Measurements from ENCODE around the gene RNPEPL1. TPM values are rescaled to one million over a fixed set of nuclear protein-coding genes. Genes with fewer than 3 reads are reported as not detected.

RNPEPL1 gene
- total RNA-seq, 2 donors from 2014 or later, result 111 to 130 TPM

- no peak overlapping the region for H3K27ac Mint-ChIP-seq
- ATAC-seq, result no peak
These were observed 30.1 kb downstream of the RNPEPL1 start for GRCh38 chr2:240598311-240598911.

DNA sequence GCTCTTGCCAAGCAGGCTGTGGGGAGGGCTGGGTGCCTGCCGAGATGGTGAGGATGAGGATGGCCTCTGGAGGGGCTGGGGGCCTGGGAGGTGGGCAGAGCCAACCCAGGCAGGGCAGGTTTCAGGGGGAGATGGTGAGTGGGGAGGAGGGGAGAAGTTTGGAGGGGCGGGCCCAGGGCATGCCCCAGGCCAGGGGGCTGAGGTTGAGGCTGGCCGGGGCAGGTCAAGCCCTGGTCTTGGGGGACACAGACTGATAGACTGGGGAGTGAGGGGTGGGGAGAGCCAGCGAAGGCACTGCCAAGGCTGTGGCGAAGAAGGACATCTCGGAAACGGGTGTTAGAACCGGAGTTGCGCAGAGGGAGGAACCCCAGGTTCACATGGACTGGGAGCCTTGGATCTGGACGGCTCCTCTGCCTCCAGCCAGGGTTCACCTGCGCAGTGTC lies 30.9 kb downstream of the RNPEPL1 start:
- H3K27me3 Mint-ChIP-seq, result no peaks in the 10 kb centered on the region
- H3K4me1 Mint-ChIP-seq, result peaks cover 2% of the 10 kb centered on the region
- no peaks in the 10 kb centered on the region for H3K36me3 Mint-ChIP-seq (ENCODE audit: low read depth)
- no peaks in the 10 kb centered on the region for H3K9me3 ChIP-seq (ENCODE audit: control insufficient read depth, low read length, poor library complexity, severe bottlenecking)
- ATAC-seq (no peak), DNase-seq (peak in 1 of 3 donors; percentile 5)
- no peak overlapping the region for H3K27ac Mint-ChIP-seq
- no peak overlapping the region for H3K4me3 Mint-ChIP-seq

More at GRCh38 chr2:240598311-240598911, 30.1 kb downstream of the RNPEPL1 start:
- peak in 2 of 3 donors; percentile 6 to 8 for DNase-seq
- Mint-ChIP-seq H3K4me3 (no peak overlapping the region), H3K36me3 (ENCODE audit: low read depth) (no peaks in the 10 kb centered on the region), H3K4me1 (peaks cover 3% of the 10 kb centered on the region), H3K27me3 (no peaks in the 10 kb centered on the region)
- H3K9me3 ChIP-seq (ENCODE audit: control insufficient read depth, low read length, poor library complexity, severe bottlenecking), result no peaks in the 10 kb centered on the region

- no peak overlapping the region for H3K4me3 Mint-ChIP-seq
These were observed 32.2 kb downstream of the RNPEPL1 start for GRCh38 chr2:240600451-240600961.

GRCh38 chr2:240601061-240601830 lies 33.0 kb downstream of the RNPEPL1 start:
- H3K4me1 Mint-ChIP-seq, result peaks cover 2% of the 10 kb centered on the region
- no peaks in the 10 kb centered on the region for H3K9me3 ChIP-seq (ENCODE audit: control insufficient read depth, low read length, poor library complexity, severe bottlenecking)
- DNase-seq, result peak in 2 of 3 donors; percentile 6 to 10
- no peaks in the 10 kb centered on the region for H3K27me3 Mint-ChIP-seq
- H3K36me3 Mint-ChIP-seq (ENCODE audit: low read depth), result no peaks in the 10 kb centered on the region
- H3K27ac Mint-ChIP-seq, result no peak overlapping the region
- ATAC-seq, result no peak
- H3K4me3 Mint-ChIP-seq, result no peak overlapping the region

More at GRCh38 chr2:240600451-240600961, 32.2 kb downstream of the RNPEPL1 start:
- peak in 1 of 3 donors; percentile 3 for DNase-seq
- H3K27ac Mint-ChIP-seq, result no peak overlapping the region
- ATAC-seq, result no peak
- H3K9me3 ChIP-seq (ENCODE audit: control insufficient read depth, low read length, poor library complexity, severe bottlenecking), result no peaks in the 10 kb centered on the region
- peaks cover 2% of the 10 kb centered on the region for H3K4me1 Mint-ChIP-seq
- no peaks in the 10 kb centered on the region for H3K27me3 Mint-ChIP-seq
- H3K36me3 Mint-ChIP-seq (ENCODE audit: low read depth), result no peaks in the 10 kb centered on the region

DNA sequence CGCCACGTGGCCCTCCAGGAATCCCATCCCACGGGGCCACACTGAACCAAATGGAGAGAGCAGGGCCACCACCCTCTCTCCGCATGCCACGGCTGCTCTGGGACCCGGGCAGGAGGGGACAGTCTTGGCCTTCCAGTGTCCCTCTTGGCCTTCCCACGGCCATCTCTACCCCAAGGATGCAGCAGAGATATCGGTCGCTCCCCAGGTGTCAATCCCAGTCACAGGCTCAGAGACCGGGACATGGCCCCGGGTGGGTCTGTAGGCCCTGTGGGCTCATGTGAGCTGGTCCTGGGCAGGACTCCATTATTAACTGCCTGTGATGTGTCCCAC lies 33.5 kb downstream of the RNPEPL1 start:
- no peak for ATAC-seq
- Mint-ChIP-seq H3K27ac (no peak overlapping the region), H3K4me1 (peaks cover 2% of the 10 kb centered on the region), H3K27me3 (no peaks in the 10 kb centered on the region), H3K4me3 (no peak overlapping the region), H3K36me3 (ENCODE audit: low read depth) (no peaks in the 10 kb centered on the region)
- no peaks in the 10 kb centered on the region for H3K9me3 ChIP-seq (ENCODE audit: control insufficient read depth, low read length, poor library complexity, severe bottlenecking)
- DNase-seq, result peak in 1 of 3 donors; percentile 8

GRCh38 chr2:240602266-240603050 lies 34.2 kb downstream of the RNPEPL1 start:
- no peak for ATAC-seq
- H3K9me3 ChIP-seq (ENCODE audit: control insufficient read depth, low read length, poor library complexity, severe bottlenecking), result no peaks in the 10 kb centered on the region
- no peaks in the 10 kb centered on the region for H3K36me3 Mint-ChIP-seq (ENCODE audit: low read depth)
- no peaks in the 10 kb centered on the region for H3K27me3 Mint-ChIP-seq
- H3K4me1 Mint-ChIP-seq, result peaks cover 2% of the 10 kb centered on the region
- no peak overlapping the region for H3K27ac Mint-ChIP-seq
- no peak overlapping the region for H3K4me3 Mint-ChIP-seq
- peak in 1 of 3 donors; percentile 5 for DNase-seq

DNA sequence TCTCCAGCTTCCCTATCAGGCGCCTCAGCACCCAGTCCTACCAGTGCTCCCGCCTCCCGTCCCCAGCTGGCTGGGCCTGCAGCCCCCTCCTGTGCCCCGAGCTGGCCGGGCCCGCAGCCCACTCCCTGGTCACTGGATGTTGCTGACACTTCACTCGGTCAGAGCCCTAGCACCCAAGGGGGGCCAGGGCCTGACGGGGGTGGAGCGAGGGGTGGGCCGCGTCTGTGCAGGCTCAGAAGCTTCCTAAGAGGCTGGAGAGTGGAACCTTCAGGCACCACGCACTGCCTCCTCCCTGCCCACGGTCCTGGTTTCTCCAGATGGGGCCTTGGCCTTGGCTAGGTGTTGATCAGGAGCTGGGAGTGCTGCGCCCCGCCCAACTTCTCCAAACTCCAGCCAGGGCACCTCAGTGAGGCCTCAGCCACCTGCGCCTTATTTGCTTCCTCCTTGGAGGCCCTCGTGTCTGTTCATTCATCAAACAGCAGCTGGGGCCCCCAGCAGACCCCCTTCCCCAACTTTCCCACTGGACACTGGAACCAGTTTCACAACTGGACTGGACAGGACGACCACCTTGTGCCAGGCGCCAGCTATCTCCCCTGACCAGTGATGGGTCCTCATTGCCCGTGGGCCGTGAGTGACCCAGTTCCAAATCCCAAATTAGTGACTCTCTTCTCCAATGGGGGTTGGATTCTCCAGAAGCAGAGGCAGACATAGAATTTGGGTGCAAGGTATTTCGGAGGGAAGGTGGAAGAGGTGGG lies 35.0 kb downstream of the RNPEPL1 start:
- Mint-ChIP-seq H3K4me1 (peaks cover 7% of the 10 kb centered on the region), H3K4me3 (no peak overlapping the region), H3K36me3 (ENCODE audit: low read depth) (no peaks in the 10 kb centered on the region), H3K27me3 (no peaks in the 10 kb centered on the region), H3K27ac (no peak overlapping the region)
- no peaks in the 10 kb centered on the region for H3K9me3 ChIP-seq (ENCODE audit: control insufficient read depth, low read length, poor library complexity, severe bottlenecking)
- ATAC-seq (no peak), DNase-seq (peak in 1 of 3 donors; percentile 5)

DNA sequence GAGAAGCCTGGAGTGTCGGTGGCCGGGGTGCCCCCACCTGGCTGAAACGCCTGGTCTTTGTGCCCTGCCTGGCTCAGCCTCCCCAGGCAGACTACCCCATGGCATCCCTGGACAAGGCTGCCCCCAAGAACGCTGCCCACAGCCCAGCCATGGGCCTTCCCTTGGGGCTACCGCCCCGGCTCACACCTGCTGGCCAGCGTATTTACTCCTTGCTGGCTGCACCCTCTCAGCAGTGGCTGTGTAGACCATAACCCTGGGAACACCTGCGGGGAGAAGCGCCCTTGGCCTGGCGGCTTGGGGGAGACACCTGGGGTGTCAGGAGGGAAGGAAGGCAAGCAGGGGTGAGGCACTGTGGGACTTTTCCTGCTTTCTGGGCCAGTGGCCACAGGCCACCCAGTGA lies 35.6 kb downstream of the RNPEPL1 start:
- Mint-ChIP-seq H3K4me3 (no peak overlapping the region), H3K4me1 (peaks cover 7% of the 10 kb centered on the region), H3K36me3 (ENCODE audit: low read depth) (no peaks in the 10 kb centered on the region), H3K27me3 (no peaks in the 10 kb centered on the region), H3K27ac (no peak overlapping the region)
- H3K9me3 ChIP-seq (ENCODE audit: control insufficient read depth, low read length, poor library complexity, severe bottlenecking), result no peaks in the 10 kb centered on the region
- peak in 1 of 3 donors; percentile 6 for DNase-seq
- ATAC-seq, result no peak

DNA sequence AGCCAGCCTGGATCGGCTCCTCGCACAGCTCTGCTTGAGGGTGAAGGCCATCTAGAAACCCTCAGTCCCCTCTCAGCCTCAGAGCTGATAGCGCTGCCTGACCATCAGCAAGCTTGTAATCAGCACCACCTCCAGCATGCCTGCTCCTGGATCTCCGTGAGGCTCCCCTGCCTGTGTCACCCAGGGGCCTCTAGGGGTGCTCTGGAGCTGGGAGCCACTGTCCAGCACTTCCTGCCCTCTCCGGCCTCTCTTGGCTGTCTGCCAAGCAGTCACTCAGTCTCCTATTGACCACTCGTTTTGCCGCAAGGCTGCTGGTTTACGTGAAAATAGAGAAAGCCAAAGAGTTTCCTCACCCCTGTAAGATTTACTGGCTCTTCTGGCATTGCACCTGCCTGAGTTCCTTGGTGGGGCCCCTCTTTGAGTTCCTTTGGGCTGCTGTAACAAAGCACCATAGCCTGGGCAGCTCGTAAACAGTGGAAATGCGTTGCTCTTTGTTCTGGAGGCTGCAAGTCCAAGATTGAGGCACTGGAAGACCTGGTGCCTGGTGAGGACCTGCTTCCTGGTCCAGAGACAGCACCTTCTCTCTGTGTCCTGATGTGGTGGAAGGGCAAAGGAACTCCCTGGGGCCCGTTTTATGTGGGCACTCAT lies 36.1 kb downstream of the RNPEPL1 start:
- Mint-ChIP-seq H3K4me3 (no peak overlapping the region), H3K4me1 (peaks cover 7% of the 10 kb centered on the region), H3K27me3 (no peaks in the 10 kb centered on the region), H3K27ac (no peak overlapping the region), H3K36me3 (ENCODE audit: low read depth) (no peaks in the 10 kb centered on the region)
- ATAC-seq, result no peak
- peak in 1 of 3 donors; percentile 5 for DNase-seq
- H3K9me3 ChIP-seq (ENCODE audit: control insufficient read depth, low read length, poor library complexity, severe bottlenecking), result no peaks in the 10 kb centered on the region

- H3K9me3 ChIP-seq (ENCODE audit: control insufficient read depth, low read length, poor library complexity, severe bottlenecking), result no peaks in the 10 kb centered on the region
- peaks cover 5% of the 10 kb centered on the region for H3K4me1 Mint-ChIP-seq
- H3K27ac Mint-ChIP-seq, result no peak overlapping the region
- H3K27me3 Mint-ChIP-seq, result no peaks in the 10 kb centered on the region
- H3K4me3 Mint-ChIP-seq, result no peak overlapping the region
- ATAC-seq (no peak), DNase-seq (peak in 1 of 3 donors; percentile 6)
- no peaks in the 10 kb centered on the region for H3K36me3 Mint-ChIP-seq (ENCODE audit: low read depth)
These were observed 36.8 kb downstream of the RNPEPL1 start for GRCh38 chr2:240604939-240605716.

DNA sequence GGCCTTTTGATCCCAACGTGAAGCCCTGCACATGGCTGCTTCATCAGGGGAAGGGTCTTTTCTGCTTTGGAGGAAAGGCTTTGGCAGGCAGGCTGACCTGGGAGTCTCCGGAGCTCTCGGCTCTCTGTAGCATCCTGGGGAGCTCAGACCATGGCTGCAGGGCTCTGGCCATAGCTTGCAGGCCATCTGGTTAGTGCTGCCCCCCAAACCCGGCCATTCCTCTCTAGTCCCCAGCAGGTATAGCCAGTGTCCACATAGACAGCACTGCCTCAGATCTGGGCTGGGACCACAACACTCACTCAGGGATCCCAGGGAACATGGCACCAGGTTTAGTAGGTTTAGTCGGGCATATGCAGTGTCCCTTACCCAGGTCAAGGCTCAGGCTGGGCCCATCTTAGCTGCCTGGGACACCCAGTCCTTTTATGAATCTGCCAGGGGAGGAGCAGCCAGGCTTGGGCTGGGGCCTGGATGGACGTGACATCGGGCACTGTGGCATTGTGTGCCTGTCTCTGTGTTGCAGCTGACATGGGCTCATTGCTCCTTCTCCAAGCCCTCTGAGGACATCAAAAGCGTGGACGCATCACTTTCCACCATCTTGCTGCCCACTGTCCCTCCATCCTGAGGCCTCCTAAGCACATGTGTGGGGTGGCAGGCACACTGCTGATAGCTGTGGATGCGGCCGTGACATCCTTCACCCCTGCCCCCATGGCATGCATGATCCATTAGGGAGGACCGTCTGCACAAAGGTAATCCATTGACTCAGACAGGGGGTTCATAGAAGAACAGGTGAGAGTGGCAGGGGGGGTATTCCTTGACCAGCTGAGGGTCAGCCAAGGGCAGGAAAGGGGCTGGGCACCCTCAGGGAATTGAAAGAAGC lies 37.8 kb downstream of the RNPEPL1 start:
- DNase-seq (peak in 1 of 3 donors; percentile 5), ATAC-seq (no peak)
- H3K27me3 Mint-ChIP-seq, result no peaks in the 10 kb centered on the region
- H3K36me3 Mint-ChIP-seq (ENCODE audit: low read depth), result peaks cover under 1% of the 10 kb centered on the region
- no peak overlapping the region for H3K4me3 Mint-ChIP-seq
- H3K9me3 ChIP-seq (ENCODE audit: control insufficient read depth, low read length, poor library complexity, severe bottlenecking), result no peaks in the 10 kb centered on the region
- H3K27ac Mint-ChIP-seq, result no peak overlapping the region
- peaks cover 5% of the 10 kb centered on the region for H3K4me1 Mint-ChIP-seq
